HL-60/S4 (cell line): ENCODE measurements around the gene MED10.

Experiments used
- in situ Hi-C: fragments of 300-500 bp; cut with MboI; formaldehyde crosslinking; loops from 2 replicates; pipeline ENCODE4 v1.14.3; 2022; ENCODE audit warnings: low sequenced_read_pairs

The MED10 gene

DNA sequence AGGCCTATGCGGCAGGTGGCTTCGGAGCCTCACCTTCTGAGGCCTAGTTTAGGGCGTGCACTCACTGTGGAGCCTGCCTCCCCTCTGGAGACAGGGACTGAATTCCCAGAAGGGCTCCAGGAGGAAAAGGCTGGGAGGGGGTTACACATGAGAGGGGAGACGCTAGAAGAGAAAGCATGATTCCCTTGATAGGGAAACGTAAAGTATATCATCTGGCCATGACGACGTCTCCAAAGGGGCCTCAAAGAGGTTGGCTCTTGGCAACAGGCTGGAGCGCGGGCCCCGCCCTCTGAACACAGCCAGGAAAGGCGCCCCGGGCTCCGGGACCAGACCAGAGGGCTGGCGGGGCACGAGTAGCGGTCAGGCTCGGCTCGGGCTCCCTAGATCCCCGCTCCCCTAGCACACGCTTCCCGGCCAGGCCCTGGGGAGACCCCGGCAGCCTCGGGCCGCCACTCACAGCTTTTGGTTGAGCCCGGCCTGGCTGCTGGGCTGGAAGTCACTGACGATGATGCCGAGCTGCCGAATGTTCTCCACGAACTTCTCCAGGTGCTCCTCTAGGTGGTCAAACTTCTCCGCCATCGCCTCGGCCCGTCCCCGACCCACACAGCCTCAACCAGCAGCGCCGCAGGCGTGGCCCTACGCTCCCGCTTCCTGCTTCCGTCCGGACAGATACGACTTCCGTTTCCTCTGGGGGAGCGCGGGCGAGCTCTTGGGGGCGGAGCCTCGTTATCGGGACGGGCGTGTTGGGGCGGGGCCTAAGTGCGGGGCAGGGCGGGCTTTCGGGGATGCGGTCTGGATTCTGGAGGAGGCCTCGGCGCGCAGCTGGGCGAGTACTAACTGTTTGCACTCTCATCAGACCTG is at the start of gene MED10:
Gene MED10, minus strand, starts transcription at position 643 of the 861 bp plus-strand sequence. Its CDS starts 64 bp downstream, at position 579.
- in situ Hi-C loops, result no loop called here

DNA sequence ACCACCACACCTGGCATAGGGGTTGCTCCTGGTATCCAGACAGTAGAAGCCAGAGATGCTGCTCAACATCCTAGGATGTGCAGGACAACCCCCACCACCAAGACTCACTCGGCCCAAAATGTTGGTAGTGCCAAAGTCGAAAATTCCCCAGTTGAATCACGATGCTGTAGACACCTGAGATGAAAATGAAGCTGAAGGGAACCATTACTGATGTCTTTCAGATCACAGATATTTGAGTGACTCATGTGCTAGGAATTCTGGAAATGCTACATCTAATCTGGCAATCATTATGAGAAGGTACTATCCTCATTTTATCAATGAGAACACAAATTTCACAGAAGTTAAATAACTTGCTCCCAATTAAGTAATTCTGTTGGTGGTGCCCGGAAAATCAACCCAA is 49.3 kb upstream of the MED10 start:
- in situ Hi-C loops, result no loop called here

GRCh38 chr5:6424700-6425099 is 46.4 kb upstream of the MED10 start:
- in situ Hi-C loops, result no loop called here

GRCh38 chr5:6424110-6424659 is 45.8 kb upstream of the MED10 start:
- in situ Hi-C loops, result no loop called here

DNA sequence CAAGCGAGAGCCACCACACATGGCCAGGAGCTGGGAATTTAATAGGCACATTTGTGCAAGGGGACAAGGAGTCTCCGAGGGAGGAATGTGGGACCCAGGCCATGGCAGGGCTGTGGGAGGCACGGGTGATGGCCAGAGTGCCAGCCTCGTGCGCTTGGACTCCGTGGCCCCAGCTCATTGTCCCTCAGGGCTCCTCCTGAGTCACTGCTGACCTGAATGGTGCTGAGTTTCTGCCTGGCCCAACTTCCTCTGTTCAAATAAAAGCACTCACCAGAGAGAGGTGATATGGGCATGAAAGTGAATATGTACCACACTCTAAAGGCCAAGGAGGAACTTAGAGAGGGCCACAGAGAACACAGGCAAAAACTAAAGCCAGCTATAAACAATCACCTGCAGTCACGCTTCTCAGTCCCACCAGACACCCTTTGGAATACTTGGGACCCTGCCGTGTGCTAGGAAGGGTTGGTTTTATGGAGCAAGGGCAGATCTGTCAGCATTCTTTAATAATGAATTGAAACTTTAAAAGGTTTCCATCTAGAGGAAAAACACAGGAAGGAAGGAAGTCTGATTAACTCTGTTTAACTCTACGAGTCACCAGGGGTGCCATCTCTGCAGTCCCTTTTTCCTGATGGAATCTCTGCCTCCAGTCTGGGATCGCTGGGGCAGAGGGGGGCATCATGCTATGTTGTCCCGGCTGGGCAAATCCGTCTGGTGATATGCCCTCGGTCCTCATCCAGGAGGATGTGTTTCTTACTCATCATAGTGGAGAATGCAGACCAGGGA is 45.2 kb upstream of the MED10 start:
- in situ Hi-C loops, result no loop called here

GRCh38 chr5:6419340-6419852 is 41.0 kb upstream of the MED10 start:
- in situ Hi-C loops, result no loop called here

DNA sequence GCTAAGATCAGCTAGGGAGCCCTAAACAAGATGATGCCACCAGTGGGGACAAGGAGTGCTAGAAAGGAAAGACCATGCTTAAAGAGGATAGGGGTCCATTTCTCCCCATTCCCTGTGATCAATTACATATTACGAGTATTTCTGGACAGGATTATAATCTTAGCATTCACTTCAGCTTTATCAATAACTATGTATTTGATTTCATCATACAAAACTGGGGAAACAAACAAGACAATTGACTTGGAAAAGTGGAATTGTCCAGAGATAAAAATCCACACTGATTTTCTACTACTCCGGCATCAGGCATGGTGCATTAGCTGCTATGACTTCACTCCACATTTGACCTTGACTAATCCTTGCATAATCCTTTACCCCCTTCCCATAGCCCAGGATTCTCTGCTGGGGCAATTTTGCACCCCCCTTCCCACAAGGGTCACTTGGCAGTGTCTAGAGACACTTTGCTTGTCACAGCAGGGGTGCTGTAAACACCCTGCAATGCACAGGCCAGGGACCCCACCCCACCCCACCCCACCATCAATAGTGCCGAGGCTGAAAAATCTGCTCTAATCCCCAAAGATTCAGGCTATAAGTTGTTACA is 40.4 kb upstream of the MED10 start:
- in situ Hi-C loops, result no loop called here

- in situ Hi-C loops, result no loop called here
Measured at GRCh38 chr5:6417657-6418056, 39.3 kb upstream of the MED10 start.

DNA sequence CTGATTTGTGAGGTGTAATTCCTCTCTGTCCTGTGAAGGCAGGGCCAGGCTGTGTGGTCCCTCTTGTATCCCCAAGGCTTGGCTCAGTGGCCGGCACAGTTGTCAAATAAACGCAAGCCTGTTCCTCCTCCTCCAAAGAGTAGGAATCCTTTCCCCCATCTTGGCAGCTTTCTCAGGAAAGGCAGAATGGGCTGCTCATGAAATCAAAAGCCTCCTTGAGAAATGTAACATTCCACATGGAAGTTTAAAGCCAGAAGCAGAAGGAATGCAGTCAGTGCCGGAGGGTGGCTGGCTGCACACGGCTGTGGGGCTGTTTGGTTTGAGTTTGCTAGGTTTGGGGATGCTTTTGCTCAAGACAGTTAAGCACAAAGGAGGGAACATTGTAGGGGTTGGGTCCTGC is 34.5 kb upstream of the MED10 start:
- in situ Hi-C loops, result no loop called here

GRCh38 chr5:6411141-6411540 is 32.8 kb upstream of the MED10 start:
- in situ Hi-C loops, result no loop called here

DNA sequence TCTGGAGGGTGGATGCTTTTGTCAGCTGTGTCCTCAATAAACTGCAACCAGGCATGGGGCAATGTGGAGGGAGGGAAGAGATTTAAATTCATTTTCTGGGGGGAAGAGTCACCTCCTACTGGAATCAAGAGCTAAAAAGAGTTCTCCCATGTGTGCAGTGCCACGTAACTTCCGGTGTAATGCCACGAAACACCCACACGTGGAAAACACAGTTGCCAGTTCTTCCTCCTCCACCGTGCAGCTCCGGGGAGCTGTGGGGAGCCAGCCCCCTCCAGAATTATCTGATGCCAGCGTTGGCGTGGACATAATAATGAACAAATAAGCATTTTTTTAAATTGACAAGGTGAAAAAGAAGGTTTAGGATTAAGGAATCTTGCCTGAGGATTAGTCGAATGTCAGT is 32.1 kb upstream of the MED10 start:
- in situ Hi-C loops, result no loop called here

DNA sequence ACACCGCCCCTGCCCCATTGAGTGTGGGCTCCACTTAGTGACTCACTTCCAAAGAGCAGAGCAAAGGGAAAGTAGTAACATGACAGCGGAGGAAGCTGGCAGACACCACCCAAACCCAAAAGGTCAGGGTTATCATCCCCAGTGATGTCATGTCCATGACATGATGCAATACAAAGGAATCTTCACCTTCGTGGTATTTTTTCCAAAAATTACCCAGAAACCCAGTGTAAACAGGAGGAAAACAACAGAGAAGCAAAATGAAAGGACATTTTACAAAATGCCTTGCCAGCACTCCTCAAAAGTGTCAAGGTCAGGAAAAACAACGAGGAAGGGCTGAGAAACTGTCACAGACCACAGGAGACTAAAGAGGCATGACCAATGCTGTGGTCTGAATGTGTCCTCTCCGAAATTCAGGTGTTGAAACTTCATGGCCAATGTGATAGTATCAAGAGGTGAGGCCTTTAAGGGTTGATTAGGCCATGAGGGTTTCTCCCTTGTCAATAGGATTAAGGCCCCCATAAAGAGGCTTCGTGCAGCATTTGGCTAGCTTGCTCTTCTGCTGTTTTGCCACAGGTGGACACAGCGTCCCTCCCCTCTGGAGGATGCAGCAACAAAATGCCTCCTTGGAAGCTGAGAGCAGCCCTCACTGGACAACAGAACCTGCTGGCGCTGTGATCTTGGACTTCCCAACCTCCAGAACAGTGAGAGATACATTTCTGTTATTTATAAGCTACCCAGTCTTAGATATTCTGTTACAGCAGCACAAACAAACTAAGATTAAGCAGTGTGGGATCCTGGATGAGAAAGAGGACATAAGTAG is 30.5 kb upstream of the MED10 start:
- in situ Hi-C loops, result no loop called here

DNA sequence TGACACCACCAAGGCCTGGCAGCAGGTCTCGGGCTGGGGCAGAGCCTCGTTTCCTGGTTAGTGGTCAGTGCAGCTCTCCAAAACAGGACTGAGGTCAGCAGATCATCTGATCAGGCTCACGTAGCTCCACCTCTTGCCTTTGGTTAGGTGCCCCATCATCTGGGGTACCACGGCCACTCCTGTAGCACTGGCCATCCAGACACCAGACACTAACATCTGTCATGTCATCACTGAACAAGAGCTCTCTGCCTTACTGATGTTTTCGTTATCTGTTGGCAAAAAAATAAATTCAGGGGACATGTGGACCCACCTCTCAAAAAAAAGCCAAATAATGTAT is 29.9 kb upstream of the MED10 start:
- in situ Hi-C loops, result no loop called here

DNA sequence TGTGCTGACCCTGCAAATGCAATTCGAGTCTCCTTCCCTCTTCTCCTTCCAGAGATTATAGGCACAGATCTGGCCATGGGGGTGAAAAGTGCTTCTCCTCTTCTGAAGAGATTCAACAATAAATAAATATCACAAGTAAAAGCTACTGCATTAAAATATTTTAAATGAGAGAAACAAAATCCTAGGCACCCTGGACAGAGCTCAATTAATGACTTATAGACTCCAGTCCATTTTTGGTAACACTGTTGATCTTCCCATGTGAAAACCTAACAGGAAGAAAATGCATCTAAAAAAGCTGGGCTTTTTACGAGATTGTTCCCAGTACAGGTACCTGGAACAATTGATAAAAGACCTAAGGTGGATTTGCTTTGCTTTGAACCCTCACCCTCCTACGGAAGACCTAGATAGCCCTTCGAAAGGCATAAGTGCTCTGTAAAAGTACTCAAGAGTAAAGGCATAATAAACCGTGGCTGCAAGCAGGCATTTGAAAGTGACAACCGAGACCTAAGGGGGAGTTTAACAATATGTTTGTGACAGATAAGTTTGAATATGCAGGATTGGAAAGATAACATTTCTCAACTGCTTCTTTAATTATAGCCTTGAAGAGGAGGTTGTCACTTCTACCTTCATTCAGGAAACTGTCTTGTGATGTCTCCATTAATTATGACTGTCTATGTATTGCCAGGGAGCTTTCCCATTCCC is 29.4 kb upstream of the MED10 start:
- in situ Hi-C loops, result no loop called here

DNA sequence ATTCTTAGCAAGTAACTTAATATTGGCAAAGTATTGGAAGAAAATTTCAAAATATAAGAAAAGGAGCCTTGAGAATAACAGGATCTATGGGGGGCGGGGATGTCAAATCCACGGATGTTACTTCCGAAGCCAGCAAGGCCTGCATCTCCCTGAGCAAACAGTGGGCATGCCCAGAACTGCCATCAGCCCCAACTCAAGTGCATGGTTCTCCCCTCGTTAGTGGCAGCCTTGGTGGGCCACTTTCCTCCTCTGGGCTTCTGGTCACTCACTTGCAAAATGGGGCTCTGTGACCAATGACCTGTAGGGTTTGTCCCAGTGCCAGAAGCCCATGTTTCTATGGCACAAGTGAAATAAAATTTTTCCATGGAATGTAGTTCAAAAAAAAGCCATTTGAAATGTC is 27.2 kb upstream of the MED10 start:
- in situ Hi-C loops, result no loop called here

GRCh38 chr5:6404129-6404528 is 25.8 kb upstream of the MED10 start:
- in situ Hi-C loops, result no loop called here

- in situ Hi-C loops, result no loop called here
Measured at GRCh38 chr5:6403416-6403815, 25.1 kb upstream of the MED10 start.

- in situ Hi-C loops, result no loop called here
Measured at GRCh38 chr5:6402939-6403338, 24.6 kb upstream of the MED10 start.

GRCh38 chr5:6401410-6401809 is 23.1 kb upstream of the MED10 start:
- in situ Hi-C loops, result no loop called here
